Activated T-cell treated with anti-CD3 and anti-CD28 coated beads, Interleukin-2, amount 50 U/mL, for 48 hours (primary cell): ENCODE data around the gene PARVB.

Experiments
- DNase-seq, 2 experiments: peaks; one replicate each; pipeline ENCODE4 v3.0.0-alpha.2; 2020

Gene PARVB

GRCh38 chr22:44166498-44167276 is 142.6 kb downstream of the PARVB start:
- no peak for DNase-seq

DNA sequence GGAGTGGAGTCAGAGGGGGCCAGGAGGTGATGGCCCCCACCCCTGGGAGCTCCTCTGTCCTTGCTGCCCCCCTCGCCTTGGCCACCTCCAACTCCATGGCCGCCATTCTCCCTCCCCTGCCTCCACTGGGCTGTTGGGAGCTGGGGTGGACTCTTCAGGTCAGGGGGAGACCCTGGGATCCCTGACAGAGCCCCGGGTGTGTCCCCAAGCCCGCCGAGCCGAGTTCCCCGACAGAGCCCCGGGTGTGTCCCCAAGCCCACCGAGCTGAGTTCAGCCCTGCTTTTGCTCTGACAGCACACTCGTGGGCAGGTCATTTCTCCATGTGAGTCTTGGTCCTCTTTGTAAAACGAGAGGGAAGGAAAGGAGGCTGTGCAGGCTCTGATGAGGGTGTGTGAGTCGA is 143.4 kb downstream of the PARVB start:
- no peak for DNase-seq

- no peak for DNase-seq
Measured at GRCh38 chr22:44168206-44168605, 144.1 kb downstream of the PARVB start.

GRCh38 chr22:44170470-44170869 is 146.4 kb downstream of the PARVB start:
- no peak for DNase-seq

DNA sequence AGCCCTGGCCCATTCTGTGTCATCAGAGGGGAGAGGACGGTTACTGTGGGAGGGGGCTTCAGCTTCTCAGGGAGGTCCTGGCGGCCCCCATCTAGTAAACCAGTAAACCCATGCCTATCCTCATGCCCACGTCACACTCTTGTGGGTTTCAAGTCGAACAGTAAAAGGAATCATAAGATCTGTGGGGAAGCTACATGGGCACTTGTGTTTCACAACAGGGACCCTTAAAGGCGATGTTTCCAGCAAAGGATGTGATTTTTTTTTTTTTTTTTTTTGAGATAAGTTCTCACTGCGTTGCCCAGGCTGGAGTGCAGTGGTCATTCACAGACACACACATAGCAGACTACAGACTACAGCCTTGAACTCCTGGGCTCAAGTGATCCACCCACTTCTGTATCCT is 147.5 kb downstream of the PARVB start:
- no peak for DNase-seq

- no peak for DNase-seq
Measured at GRCh38 chr22:44172370-44173108, 148.4 kb downstream of the PARVB start.

- no peak for DNase-seq
Measured at GRCh38 chr22:44173154-44173553, 149.1 kb downstream of the PARVB start.

DNA sequence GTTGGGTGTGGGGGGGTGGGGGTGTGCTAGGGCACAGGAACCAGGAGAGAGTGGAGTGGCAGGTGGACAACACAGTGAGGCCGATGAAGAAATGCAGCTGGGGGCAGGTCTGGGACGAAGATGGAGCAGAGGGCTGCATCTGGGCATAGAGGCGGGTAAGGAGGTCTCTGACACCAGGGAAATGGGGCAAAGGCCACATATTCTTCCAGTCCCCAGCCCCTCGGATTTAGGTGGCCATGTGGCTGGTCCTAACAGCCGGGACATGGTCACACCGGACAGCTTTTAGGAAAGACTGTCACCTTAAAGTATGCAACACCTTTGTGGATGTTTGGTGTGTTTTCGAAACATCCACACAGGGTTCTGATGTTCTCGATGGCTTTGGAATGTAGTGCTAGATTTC is 151.6 kb downstream of the PARVB start:
- no peak for DNase-seq

DNA sequence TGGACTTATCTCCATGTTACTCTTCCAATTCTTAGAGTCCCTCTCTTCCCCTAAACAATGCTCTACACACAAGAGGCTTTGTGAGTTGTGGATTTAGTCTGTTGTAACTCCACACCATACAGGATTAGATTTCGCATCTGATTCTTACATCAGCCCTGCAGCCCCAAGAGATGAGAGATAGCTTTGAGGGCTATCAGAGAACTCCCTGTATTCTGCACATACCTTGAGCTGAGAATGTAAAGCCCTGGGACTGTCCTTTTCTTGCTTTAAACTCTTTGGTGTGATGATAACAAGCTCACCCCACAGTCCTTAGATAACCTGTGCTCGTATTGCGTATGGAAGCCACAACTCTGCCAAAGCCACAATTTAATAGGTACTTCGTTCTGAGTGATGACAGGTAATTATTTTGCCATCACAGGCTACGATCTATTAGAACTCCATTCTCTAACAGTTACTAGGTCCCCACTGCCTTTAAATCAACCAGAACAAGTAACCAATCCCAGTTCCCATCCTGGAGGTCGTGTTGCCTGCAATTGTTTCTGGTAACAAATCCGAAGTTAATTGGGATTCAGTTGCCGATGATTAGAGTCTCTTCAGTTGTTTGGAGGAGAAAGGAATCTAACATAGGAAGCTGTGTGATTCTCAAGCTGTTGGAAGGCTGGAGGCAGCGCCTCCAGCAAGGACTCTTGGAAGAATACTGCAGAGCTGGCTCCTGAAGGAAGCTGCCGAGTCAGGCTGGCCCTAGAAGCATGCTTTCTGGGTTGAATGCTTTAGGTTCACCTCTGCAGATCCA is 155.3 kb downstream of the PARVB start:
- DNase-seq = no peak

DNA sequence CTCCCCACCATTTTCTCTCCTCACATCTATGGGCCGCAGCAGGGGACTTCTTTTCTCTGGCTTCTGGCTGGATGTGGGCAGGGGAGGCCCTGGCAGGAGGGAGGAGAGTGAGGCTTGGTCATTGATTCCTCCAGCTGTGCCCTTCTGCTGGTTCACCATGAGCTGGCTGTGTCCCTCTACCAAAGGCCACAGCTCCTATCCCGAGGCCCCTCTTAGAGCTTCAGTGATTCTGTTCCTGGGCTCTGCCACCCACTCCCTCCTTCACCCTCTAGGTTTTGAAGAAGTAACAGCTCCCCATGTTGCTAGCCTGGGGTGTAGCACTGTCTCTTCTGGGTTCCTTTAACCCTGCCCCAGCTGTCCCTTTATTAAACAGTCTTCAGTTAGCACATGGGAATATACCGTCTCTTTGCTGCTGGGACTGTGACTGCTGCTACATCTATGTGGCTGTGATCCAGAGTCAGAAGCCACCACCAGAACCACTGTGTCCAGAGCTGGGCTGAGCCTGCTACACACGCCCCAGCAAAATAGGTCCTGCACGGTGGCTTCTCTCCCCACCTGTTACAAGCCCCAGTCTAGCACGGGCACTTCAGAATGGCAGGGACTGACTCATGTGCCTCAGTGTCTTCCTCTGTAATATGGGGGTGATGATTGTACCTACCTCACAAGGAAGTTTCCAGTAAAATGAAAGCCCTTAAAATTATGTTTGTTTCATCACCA is 156.0 kb downstream of the PARVB start:
- no peak for DNase-seq

DNA sequence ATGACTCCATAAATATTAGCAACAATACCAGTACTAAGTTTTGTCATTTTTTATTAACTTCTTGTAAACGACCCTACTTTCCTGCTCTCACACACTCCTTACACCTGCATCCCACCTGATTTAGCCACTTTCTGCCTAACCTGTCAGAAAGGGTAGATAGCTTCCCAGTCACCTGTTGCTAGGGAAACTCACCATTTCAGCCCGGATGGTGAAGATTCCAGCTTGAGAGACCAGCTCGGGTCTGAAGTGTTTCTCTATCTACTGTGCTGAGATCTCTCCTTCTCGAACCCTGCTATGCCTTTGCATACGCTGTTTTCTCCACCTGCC is 156.6 kb downstream of the PARVB start, which contains the start of gene PARVG:
Gene PARVG (plus strand): TSS at position 220 of the 327 bp plus-strand sequence. CDS start 2,405 bp downstream, outside the sequence.
- DNase-seq = peak in 1 of 2 experiments; percentile 44

- DNase-seq = peak; percentile 69 to 78
Measured at GRCh38 chr22:44181033-44181911, 157.2 kb downstream of the PARVB start.

DNA sequence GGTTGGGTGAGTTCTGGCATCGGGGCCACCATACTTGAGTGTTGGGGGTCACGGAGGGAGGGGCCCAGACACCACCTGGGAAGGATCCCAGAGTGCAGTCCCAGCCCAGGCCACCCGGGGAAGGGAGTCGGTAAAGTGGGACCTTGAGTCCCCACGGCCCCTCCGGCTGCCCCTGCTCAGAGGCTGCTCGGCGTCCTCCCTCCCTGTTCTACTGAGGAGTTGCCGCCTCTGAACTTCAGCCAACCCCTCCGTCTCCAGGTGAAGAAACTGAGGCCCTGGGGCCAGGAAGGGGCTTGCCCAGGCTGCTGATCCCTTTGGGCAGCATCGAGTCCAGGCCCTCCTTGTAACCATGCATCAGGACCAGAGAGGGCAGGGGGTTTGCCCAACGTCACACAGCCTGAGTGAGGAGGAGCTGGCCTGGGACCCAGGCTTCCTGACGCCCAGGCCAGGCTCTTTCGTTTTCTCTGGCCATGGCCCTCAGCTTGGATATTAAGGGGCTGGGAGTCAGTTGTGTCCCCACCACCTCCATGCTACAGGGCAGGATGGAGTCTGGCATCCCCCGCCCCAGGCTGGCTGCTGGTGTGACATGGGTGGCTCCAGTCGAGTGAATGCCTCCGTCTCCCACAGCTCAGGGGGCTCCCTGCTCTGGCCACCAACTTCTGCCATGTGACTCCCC is 157.9 kb downstream of the PARVB start:
- peak; percentile 52 to 56 for DNase-seq

GRCh38 chr22:44182588-44183286 is 158.6 kb downstream of the PARVB start:
- peak; percentile 63 to 65 for DNase-seq

DNA sequence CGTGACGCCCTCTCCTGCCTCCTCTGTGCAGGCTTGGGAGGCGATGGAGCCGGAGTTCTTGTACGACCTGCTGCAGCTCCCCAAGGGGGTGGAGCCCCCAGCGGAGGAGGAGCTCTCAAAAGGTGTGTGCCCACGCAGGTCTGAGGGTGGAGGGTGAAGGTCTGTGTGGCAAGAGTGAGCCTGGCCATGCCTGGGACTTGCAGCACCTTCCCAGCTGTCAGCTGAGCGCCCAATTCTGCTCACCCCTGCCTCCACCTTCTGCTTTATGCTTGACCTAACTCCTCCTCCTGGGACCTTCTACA is 159.1 kb downstream of the PARVB start:
- peak in 1 of 2 experiments; percentile 32 for DNase-seq

GRCh38 chr22:44184006-44184405 is 159.9 kb downstream of the PARVB start:
- DNase-seq = no peak

DNA sequence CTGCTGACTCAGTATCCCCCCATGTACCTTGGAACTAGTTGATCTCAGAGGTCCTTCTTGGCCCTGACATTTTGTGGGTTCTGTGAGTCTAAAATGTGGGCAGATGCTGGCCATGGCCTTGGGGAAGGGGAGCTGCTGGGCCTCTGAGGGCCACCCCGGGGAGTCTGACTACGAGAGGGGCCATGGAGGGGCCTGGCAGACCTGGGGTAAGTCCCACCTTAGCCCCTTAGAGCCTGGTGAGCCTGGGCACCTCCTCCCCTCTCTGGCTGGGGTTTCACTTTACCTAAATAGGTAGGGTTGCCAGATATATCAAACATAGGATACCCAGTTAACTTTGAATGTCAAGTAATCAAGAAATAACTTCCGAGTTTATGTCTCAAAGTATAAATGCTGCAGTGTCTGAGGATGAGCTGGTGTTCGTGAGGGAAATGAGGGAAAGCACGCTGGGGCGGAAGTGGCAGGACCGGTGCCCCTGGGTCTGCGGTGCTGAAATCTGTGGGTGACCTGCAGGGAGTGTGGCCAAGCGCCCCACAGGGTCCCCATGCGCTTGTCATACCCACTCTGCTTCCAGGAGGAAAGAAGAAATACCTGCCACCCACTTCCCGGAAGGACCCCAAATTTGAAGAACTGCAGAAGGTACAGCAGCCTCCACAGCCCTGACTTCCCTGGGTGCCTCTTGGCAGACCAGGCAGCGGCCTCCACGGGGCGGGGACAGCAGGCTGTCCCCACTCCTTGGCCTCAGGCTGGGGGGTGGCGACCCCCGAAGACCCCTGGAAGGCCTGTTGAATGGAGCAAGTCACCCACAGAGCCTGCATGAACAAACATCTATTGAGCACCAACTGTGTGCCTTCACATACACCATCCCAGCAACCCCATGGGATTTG is 161.4 kb downstream of the PARVB start:
- no peak for DNase-seq

- no peak for DNase-seq
Measured at GRCh38 chr22:44186121-44186510, 162.0 kb downstream of the PARVB start.

DNA sequence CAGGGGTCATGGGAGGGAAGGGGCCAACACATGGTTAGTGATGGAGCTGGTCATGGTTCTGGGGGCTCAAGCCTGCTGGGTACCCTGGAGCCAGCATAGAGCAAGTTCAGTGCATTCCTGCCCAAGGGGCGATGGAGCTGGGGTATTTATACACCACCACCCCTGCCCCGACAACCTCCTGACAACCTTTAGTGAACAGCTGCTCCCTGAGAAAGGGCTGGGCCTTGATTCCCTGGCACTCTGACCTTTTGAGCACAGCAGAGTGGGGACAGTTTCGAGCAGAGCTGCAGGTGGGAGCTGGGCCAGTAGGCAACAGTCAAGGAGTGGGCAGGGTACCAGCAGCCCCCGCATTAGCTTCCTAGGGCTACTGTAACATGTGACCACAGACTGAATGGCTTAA is 162.6 kb downstream of the PARVB start:
- no peak for DNase-seq
